ENCODE data around the gene TMEM151B. TPM values are rescaled to one million over a fixed set of nuclear protein-coding genes. Genes with fewer than 3 reads are reported as not detected.

TMEM151B gene
- total RNA-seq, 2 donors from 2014 or later, result not detected

GRCh38 chr6:44284867-44285266 lies 14.6 kb downstream of the TMEM151B start:
- no peak overlapping the region for H3K4me3 ChIP-seq
- no peak for ATAC-seq (ENCODE audit: insufficient number of reproducible peaks, low FRiP score, low read depth)
- no peaks in the 10 kb centered on the region for H3K27me3 ChIP-seq (replicated peaks; ENCODE audit: insufficient read depth)
- H3K9me3 ChIP-seq, result no peaks in the 10 kb centered on the region
- no peak for TF ChIP-seq CTCF (IDR thresholded peaks at IDR 0.05)
- no peaks in the 10 kb centered on the region for H3K36me3 ChIP-seq
- peaks cover 3 to 5% of the 10 kb centered on the region in 2 donors for H3K4me1 ChIP-seq (ENCODE audit: control insufficient read depth in 1 of 2, low read depth in 2 of 2)
- H3K27ac ChIP-seq, result no peak overlapping the region
- DNase-seq (ENCODE audit: low spot score), result no peak

GRCh38 chr6:44285552-44286284 lies 15.5 kb downstream of the TMEM151B start:
- ATAC-seq (ENCODE audit: insufficient number of reproducible peaks, low FRiP score, low read depth) (no peak), DNase-seq (ENCODE audit: low spot score) (no peak)
- Histone ChIP-seq H3K27me3 (replicated peaks; ENCODE audit: insufficient read depth) (no peaks in the 10 kb centered on the region), H3K4me1 (ENCODE audit: control insufficient read depth in 1 of 2, low read depth in 2 of 2) (peaks cover 3 to 8% of the 10 kb centered on the region in 2 donors), H3K36me3 (no peaks in the 10 kb centered on the region), H3K4me3 (no peak overlapping the region), H3K9me3 (no peaks in the 10 kb centered on the region), H3K27ac (no peak overlapping the region)
- no peak for TF ChIP-seq CTCF (IDR thresholded peaks at IDR 0.05)

- H3K4me3 ChIP-seq, result no peak overlapping the region
- ATAC-seq (ENCODE audit: insufficient number of reproducible peaks, low FRiP score, low read depth) (no peak), DNase-seq (ENCODE audit: low spot score) (no peak)
- H3K4me1 ChIP-seq (ENCODE audit: control insufficient read depth in 1 of 2, low read depth in 2 of 2), result peaks cover 3 to 8% of the 10 kb centered on the region in 2 donors
- H3K36me3 ChIP-seq, result no peaks in the 10 kb centered on the region
- no peak overlapping the region for H3K27ac ChIP-seq
- no peaks in the 10 kb centered on the region for H3K27me3 ChIP-seq (replicated peaks; ENCODE audit: insufficient read depth)
- no peaks in the 10 kb centered on the region for H3K9me3 ChIP-seq
- TF ChIP-seq CTCF (IDR thresholded peaks at IDR 0.05), result no peak
Observed at GRCh38 chr6:44286285-44286565, 16.0 kb downstream of the TMEM151B start.

GRCh38 chr6:44286747-44287146 lies 16.5 kb downstream of the TMEM151B start:
- Histone ChIP-seq H3K9me3 (no peaks in the 10 kb centered on the region), H3K4me1 (ENCODE audit: control insufficient read depth in 1 of 2, low read depth in 2 of 2) (peaks cover 3 to 8% of the 10 kb centered on the region in 2 donors), H3K36me3 (no peaks in the 10 kb centered on the region), H3K27me3 (replicated peaks; ENCODE audit: insufficient read depth) (no peaks in the 10 kb centered on the region), H3K27ac (no peak overlapping the region), H3K4me3 (no peak overlapping the region)
- no peak for TF ChIP-seq CTCF (IDR thresholded peaks at IDR 0.05)
- DNase-seq (ENCODE audit: low spot score) (no peak), ATAC-seq (ENCODE audit: insufficient number of reproducible peaks, low FRiP score, low read depth) (no peak)

- Histone ChIP-seq H3K36me3 (no peaks in the 10 kb centered on the region), H3K27me3 (replicated peaks; ENCODE audit: insufficient read depth) (peaks cover 12% of the 10 kb centered on the region), H3K27ac (no peak overlapping the region), H3K4me3 (no peak overlapping the region), H3K9me3 (no peaks in the 10 kb centered on the region), H3K4me1 (ENCODE audit: control insufficient read depth in 1 of 2, low read depth in 2 of 2) (peaks cover 3 to 8% of the 10 kb centered on the region in 2 donors)
- TF ChIP-seq CTCF (IDR thresholded peaks at IDR 0.05), result no peak
- DNase-seq (ENCODE audit: low spot score) (no peak), ATAC-seq (ENCODE audit: insufficient number of reproducible peaks, low FRiP score, low read depth) (no peak)
Observed at GRCh38 chr6:44289726-44290260, 19.5 kb downstream of the TMEM151B start.

Measured in thoracic aorta (tissue), 2 donors.